D341Med (cell line): ENCODE data around the gene KRTAP10-8.
"Not testable (repeated sequence)": the region's sequence is repeated elsewhere in the genome, so short reads cannot be mapped to it uniquely, and the experiment has no call there.

Source experiments
- DNase-seq: peaks from one replicate; pipeline ENCODE4 v3.0.0; 2012; ENCODE audit warnings: low spot score

Gene KRTAP10-8, protein sequence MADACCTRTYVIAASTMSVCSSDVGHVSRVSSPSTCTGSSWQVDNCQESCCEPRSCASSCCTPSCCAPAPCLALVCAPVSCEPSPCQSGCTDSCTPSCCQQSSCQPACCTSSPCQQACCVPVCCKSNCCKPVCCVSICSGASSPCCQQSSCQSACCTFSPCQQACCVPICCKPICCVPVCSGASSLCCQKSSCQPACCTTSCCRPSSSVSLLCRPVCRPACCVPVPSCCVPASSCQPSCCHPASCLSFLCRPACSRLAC

GRCh38 chr21:44612029-44612486 lies at the start of gene KRTAP10-8:
Gene KRTAP10-8 (plus strand): TSS chr21:44612079. CDS start chr21:44612101, 22 bp downstream.
- no peak for DNase-seq

DNA sequence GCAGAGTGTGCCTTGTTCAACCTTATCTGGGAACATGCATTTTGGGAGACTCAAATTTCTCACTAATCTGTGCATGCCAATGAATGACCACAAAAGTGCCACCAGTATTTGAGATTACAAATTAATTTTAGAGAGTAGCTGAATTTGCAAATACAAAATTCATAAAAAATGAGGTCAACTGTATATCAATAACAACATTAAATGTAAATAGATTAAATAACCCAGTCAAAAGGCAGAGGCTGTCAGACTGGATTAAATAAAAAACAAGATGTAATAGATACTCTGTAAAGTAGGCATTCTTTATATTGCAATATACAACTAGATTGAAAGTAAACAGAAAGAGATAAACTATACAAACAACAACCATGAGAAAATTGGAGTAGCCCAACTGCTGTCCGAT lies 47.8 kb upstream of the KRTAP10-8 start:
- no peak for DNase-seq

GRCh38 chr21:44564886-44565598 lies 46.8 kb upstream of the KRTAP10-8 start:
- DNase-seq = no peak

GRCh38 chr21:44566403-44566802 lies 45.5 kb upstream of the KRTAP10-8 start:
- DNase-seq = no peak

GRCh38 chr21:44567481-44568171 lies 44.3 kb upstream of the KRTAP10-8 start:
- peak; percentile 14 for DNase-seq

DNA sequence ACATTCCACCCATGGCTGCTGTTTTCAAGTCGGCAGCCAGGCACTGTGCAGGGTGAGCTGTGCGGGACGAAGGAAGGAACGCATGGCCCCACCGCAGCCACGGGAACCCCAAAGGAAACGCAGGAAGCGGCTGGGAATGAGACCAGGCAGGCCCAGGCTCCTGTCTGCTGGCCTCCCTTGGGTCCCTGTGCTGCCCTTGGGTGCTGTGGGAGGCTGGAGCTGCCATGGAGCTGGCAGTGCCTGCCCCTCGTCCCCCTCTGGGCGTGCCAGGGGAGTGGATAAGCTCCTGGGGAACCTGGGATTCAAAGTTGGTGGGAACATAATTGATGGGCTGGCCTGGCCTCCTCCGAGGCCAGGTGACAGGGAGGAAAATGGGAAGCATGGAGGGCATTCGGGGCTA lies 43.6 kb upstream of the KRTAP10-8 start:
- DNase-seq = peak; percentile 24

GRCh38 chr21:44568667-44569556 lies 43.0 kb upstream of the KRTAP10-8 start:
- DNase-seq = peak; percentile 23

DNA sequence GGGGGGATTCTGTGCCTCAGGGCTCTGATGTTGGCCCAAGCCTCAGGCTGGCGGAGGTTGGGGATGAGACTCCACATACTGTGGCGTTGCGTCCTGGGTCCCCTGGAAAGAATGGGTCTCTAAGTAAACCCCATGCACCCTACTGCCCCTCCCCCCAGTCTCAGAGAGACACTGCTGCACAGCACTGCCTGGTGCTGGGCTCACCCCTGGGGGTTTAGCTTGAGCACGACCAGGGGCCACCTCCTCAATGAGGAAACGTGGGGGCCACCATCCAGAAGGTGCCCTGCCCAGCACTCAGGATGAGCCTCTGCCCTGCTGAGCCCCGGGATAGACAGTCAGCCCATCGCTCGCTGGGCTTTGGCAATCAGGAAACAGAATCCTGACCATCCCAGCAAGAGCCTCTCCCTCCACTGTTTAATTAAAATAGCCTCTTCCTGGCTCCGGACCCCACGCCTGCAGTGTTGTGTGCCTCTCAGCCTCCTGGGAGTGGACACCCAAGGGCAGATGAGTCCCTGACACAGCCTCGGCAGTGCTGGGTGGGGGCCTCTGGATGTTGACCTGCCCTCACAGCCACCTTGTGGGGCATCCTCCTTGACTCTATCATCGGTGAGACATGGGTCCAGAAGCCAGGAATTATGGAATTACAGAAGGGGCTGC lies 41.9 kb upstream of the KRTAP10-8 start:
- DNase-seq = peak; percentile 17

DNA sequence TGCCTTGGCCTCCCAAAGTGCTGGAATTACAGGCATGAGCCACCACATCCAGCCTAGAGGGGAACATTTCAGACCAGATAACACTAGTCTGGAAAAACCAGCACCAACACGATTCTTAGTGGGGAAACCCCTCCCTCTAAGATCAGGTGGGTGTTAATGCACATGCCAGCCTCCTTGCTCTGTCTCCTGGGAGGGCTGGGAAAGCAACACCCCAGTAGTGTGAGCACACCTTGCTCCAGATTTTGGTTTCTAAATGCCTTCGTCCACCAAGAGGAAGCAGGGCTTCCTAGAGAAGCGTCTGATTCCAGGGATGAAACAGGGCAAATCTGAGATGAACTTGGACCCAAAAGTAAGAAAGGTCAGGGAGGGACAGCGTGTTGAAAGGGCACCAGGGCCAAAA lies 40.6 kb upstream of the KRTAP10-8 start:
- no peak for DNase-seq

DNA sequence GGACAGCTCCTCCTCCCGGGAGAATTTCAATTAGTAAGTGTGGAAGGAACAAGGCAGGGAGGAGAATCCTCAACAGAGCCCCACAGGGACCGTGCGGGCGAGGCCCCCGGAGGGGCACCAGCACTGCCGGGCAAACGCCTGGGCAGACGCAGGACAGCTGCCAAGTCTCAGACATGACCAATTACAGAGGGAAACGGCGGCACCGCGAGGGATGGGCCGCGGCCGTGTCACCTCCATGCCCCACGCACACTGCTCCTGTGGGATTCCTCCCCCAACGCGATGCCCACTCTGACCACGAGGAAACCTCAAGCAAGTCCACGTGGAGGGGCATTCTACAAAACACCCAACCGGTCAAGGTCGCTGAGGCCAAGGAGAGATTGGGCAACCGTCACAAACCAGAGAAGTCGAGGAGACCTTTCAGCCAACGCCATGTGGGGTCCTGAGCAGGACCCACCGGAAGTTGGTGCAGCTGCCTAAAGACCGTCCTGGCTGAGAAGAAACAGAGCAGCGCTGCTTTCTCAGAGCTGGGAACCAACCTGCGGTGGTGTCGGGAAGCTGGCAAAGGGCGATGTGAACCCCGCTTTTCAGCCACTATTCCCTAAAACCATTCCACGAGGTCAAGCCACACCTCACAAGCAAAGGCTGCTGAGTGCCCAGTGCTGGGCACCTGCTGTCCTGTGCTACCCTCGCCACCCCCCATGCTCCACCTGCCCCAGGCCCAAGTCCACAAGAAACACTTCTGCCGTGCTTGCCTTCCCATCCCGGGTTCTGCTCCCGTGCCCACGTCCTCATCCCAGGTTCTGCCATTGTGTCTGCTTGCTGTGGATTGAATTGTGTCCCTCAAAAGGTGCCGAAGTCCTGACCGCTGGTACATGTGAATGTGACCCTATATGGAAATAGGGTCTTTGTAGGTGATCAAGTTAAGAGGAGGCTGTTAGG lies 39.8 kb upstream of the KRTAP10-8 start:
- peak; percentile 27 for DNase-seq

DNA sequence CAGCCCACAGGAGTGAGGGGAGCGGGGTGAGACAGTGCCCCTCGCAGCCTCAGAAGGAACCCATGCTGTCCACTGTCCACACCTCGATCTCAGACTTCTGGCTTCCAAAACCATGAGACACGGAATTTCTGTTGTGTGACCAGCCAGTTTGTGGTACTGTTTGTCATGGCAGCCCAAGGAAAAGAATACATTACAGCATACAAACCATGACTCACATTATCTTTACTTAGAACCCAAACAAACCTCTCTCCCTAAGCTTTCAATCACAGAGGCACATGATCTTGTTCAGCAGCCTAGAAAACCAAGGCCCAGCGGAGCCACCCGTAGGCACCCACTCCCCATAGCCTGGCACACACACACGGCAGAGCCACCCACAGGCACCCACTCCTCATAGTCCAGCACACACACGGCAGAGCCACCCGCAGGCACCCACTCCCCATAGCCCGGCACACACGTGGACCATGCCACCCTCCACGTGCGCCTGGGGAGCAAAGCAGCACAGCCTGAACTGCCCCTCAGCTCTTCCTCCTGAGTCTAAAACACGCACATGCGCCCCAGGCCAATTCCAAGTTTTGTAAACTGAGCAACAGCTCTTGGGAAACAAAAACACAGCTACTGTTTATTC lies 38.8 kb upstream of the KRTAP10-8 start:
- peak; percentile 25 for DNase-seq

- DNase-seq = not testable (repeated sequence)
Measured at GRCh38 chr21:44573630-44574456, 38.0 kb upstream of the KRTAP10-8 start, which contains the start of gene KRTAP10-4. Gene KRTAP10-4 (plus strand): TSS chr21:44573729. CDS start chr21:44573759, 30 bp downstream.

- no peak for DNase-seq
Measured at GRCh38 chr21:44574457-44575306, 37.2 kb upstream of the KRTAP10-8 start.

DNA sequence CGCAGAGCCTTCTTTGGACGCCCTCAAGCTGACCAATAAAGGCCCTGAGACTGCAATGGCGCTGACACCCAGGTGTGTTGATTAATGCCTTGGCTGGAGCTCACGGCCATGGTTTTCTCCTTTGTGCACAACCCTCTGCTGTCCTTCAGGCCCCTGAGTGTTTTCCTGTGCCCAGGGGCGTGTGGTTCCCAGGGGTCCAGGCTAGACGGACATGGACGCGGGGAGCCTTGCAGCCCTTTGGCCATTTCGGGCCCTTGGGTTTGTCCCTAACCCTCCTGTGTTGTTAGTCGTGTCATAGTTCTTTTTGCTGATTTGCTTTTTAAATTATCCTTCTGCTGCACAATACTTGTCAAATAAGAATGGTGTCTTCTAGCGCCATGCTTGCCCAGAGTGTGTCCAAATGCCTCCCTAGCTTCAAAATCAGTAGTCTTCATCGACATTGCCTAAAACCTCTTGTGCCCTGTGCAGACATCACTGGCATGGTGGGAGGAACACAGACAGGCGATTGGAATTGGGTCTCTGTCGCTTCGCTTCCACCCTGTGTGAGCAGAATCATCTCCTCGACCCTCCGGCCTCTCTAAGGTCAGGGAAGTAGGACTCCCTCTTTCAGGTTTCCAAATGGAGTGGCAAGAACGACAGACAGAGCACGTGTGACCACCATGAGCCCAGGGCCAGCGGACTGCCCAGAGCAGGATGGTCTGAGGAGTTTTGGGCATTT lies 36.4 kb upstream of the KRTAP10-8 start:
- DNase-seq = no peak

GRCh38 chr21:44576025-44576420 lies 35.9 kb upstream of the KRTAP10-8 start:
- no peak for DNase-seq

GRCh38 chr21:44578371-44579055 lies 33.4 kb upstream of the KRTAP10-8 start:
- no peak for DNase-seq
